Kidney (tissue), 14 donors: Measurements from ENCODE around the gene ATP1A3. TPM values are rescaled to one million over a fixed set of nuclear protein-coding genes. Genes with fewer than 3 reads are reported as not detected.

Source experiments
- DNase-seq, 5 donors: peaks; one replicate each; pipeline ENCODE4 v3.0.0-alpha.2; 2013 to 2020
- FAIRE-seq: peaks from 2 replicates; lab custom pipeline; 2012; peaks lifted over from hg19 to GRCh38; lab: Jason Lieb, UNC
- H3K27ac ChIP-seq, 2 donors: one replicate each; pipeline ENCODE4 v1.7.0; 2013; ENCODE audit warnings: low read depth in 2 of 2, low read length in 2 of 2, inconsistent platforms in 1 of 2
- H3K27me3 ChIP-seq: one replicate; pipeline ENCODE4 v1.7.1; 2013; ENCODE audit warnings: low read length, inconsistent platforms; ENCODE audit not compliant: control insufficient read depth, insufficient read depth
- H3K36me3 ChIP-seq, 3 donors: one replicate each; pipeline versions ENCODE4 v1.7.0 to v1.7.1; 2013; ENCODE audit warnings: low read length in 3 of 3, control low read depth in 1 of 3, inconsistent platforms in 1 of 3; ENCODE audit not compliant: insufficient read depth in 3 of 3, control insufficient read depth in 2 of 3
- H3K4me1 ChIP-seq, 3 donors: one replicate each; pipeline versions ENCODE4 v1.7.0 to v1.7.1; 2013; ENCODE audit warnings: low read length in 3 of 3, inconsistent platforms in 1 of 3, low read depth in 1 of 3; ENCODE audit not compliant: control insufficient read depth in 2 of 3, insufficient read depth in 2 of 3
- H3K4me3 ChIP-seq, 3 donors: one replicate each; pipeline versions ENCODE4 v1.7.0 to v1.8.1; 2013; ENCODE audit warnings: low read length in 3 of 3, control low read depth in 1 of 3, inconsistent platforms in 1 of 3
- H3K9ac ChIP-seq, 3 donors: one replicate each; pipeline versions ENCODE4 v1.7.0 to v1.7.1; 2013; ENCODE audit warnings: low read length in 3 of 3, control low read depth in 1 of 3, inconsistent platforms in 1 of 3
- H3K9me3 ChIP-seq, 3 donors: one replicate each; pipeline versions ENCODE4 v1.7.0 to v1.7.1; 2013; ENCODE audit warnings: low read length in 3 of 3, control low read depth in 1 of 3, inconsistent platforms in 1 of 3; ENCODE audit not compliant: control insufficient read depth in 2 of 3, insufficient read depth in 1 of 3
- CTCF ChIP-seq: IDR thresholded peaks from 3 replicates; pipeline ENCODE4 v1.5.1; 2012; ENCODE audit warnings: mild to moderate bottlenecking, moderate library complexity, borderline replicate concordance; ENCODE audit not compliant: insufficient read depth; ENCODE audit errors: extremely low read depth
- intact Hi-C: fragments of 100-400 bp; cut with DNase I; formaldehyde crosslinking; loops from one replicate; pipeline ENCODE4 v1.11.1; 2022
- polyA plus RNA-seq: library from polyadenylated mRNA; stranded (reverse); fragments of 350-450 nt; fragmentation: Illumina TruSeq; extraction: RNeasy Lipid Tissue Mini Kit (QIAGEN cat#74804); gene quantifications from one replicate; pipeline ENCODE4 v1.2.3, GENCODE V29; 2014; ENCODE audit warnings: low read depth, low replicate concordance; ENCODE audit not compliant: insufficient read depth
- total RNA-seq: library from RNA; stranded (reverse); fragmentation: NEBNext Ultra II Directional; extraction: Animal tissue kit (Norgen Biotek cat#: 25700); gene quantifications from one replicate; pipeline ENCODE4 v1.2.1, GENCODE V29; 2021
- donor health status: control.
- donor health status: control.
- donor health status: control.
- donor health status: control.
- donor health status: control.
- donor health status: DM: yes; HTN: yes; CAD: no.
- donor health status: Normal renal cell carcinoma (clear cell type).

Gene ATP1A3
- total and polyA plus RNA-seq, 2 donors from 2014 or later: not detected

- DNase-seq (no peak), FAIRE-seq (no peak)
- Histone ChIP-seq H3K4me3 (no peak overlapping the region), H3K9me3 (no peaks in the 10 kb centered on the region), H3K27ac (no peak overlapping the region), H3K4me1 (no peaks in the 10 kb centered on the region), H3K36me3 (no peaks in the 10 kb centered on the region), H3K9ac (no peak overlapping the region), H3K27me3 (peaks cover 11% of the 10 kb centered on the region)
- TF ChIP-seq CTCF: no peak
- intact Hi-C loops: no loop called here
Observed at GRCh38 chr19:42003506-42004294, 9.7 kb upstream of the ATP1A3 start.

GRCh38 chr19:41999878-42000208 lies 5.8 kb upstream of the ATP1A3 start:
- intact Hi-C loops: no loop called here
- Histone ChIP-seq H3K27ac (no peak overlapping the region), H3K36me3 (no peaks in the 10 kb centered on the region), H3K9me3 (no peaks in the 10 kb centered on the region), H3K9ac (no peak overlapping the region), H3K4me1 (no peaks in the 10 kb centered on the region), H3K4me3 (no peak overlapping the region), H3K27me3 (peaks cover 17% of the 10 kb centered on the region)
- DNase-seq (no peak), FAIRE-seq (no peak)
- TF ChIP-seq CTCF: no peak

GRCh38 chr19:41999071-41999877 lies 5.2 kb upstream of the ATP1A3 start:
- Histone ChIP-seq H3K4me3 (no peak overlapping the region), H3K9ac (no peak overlapping the region), H3K9me3 (no peaks in the 10 kb centered on the region), H3K27ac (no peak overlapping the region), H3K36me3 (no peaks in the 10 kb centered on the region), H3K4me1 (no peaks in the 10 kb centered on the region), H3K27me3 (peaks cover 21% of the 10 kb centered on the region)
- FAIRE-seq (no peak), DNase-seq (peak in 2 of 5 donors; percentile 10 to 30)
- intact Hi-C loops: no loop called here
- TF ChIP-seq CTCF: no peak
